Femur (tissue), 1 donor: ENCODE measurements around the gene PIGU.

Experiments used
- DNase-seq: peaks from one replicate; pipeline ENCODE4 v3.0.0-alpha.2; 2017

Gene PIGU

GRCh38 chr20:34575271-34575670, 101.6 kb downstream of the PIGU start:
- no peak for DNase-seq

DNA sequence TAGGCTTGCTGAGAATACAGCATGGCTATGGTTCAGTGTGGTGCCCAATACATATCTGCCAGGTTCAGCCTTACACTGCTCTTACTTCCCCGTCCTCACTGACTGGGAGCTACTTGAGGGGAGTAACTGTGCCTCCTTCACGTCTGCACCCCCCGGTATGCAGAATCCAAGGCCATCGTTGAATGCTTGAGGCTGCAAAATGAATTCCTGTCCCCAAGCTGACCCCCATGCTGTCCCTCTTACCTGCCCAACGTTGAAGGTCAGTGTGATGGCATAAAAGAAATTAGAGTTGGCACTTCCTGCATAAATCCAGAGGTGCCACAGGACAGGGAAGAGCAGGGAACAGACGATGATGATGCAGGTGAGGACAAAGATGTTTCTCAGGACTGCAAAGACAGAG, 102.0 kb downstream of the PIGU start:
- no peak for DNase-seq

GRCh38 chr20:34574426-34574825, 102.5 kb downstream of the PIGU start:
- no peak for DNase-seq

- DNase-seq = no peak
Measured at GRCh38 chr20:34573541-34574300, 103.2 kb downstream of the PIGU start.

DNA sequence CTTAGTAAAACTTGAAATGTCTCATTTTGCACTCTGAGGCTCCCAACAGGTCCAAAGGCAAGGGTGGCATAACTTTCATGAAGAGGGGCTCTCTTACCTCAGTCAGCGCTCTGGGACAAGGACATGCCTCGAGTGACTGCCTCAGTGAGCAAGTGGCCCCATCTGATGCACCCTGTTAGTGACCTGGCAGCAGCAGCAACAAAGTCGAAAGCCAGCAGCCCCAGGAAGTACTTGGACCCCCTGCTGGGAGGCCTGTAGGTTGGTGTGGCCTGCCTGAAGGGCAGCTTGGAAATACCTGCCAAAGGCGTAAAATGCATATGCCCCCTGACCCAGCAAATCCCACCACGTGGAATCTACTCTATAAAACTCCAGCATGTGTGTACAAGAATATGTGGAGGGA, 105.1 kb downstream of the PIGU start:
- no peak for DNase-seq

- no peak for DNase-seq
Measured at GRCh38 chr20:34570859-34571306, 106.0 kb downstream of the PIGU start.

GRCh38 chr20:34569598-34569997, 107.3 kb downstream of the PIGU start:
- no peak for DNase-seq

- no peak for DNase-seq
Measured at GRCh38 chr20:34567892-34568865, 108.7 kb downstream of the PIGU start.

DNA sequence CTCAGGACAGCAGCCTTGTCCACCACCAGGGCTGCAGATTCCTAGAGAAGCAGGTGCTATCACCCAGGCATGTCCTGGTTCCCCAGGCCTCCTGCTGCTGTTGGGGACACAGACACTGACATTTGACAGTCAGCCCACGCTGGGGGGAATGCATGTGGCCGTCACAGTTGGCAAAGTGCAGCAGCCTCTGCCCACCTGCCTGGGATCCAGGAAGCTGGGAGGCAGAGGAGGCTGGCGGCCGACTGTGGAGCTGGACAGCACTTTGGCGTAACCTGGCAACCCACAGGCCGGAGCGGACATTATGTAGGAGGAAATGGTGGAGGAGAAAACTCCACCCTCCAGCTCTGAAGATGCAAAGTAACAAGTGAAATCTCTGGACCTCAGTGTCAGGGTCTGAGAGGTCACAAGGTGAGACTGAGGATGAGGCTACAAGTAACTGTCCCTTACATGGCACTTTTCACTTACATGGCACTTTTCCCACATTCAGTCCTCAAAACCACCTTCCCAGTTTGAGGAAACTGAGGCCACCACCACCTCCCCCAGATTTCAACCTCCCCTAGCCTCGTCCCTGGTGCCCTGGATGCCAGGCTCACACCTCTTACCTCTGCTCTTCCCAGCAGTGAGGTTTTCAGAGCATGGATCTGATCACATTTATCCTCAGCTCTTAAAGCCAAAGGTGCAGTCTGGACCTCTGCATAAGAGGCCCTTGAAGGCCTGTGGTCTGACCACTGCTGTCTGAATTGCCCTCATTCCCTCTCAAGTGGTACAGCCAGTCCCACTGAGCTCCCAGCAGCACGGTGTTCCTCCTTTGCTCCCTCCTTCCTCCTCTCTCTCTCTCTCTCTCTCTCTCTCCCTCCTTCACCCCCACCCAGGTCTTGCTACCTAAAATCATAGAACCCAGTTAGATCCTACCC, 109.7 kb downstream of the PIGU start:
- no peak for DNase-seq

- DNase-seq = no peak
Measured at GRCh38 chr20:34564833-34565232, 112.1 kb downstream of the PIGU start.

- DNase-seq = no peak
Measured at GRCh38 chr20:34562641-34563040, 114.3 kb downstream of the PIGU start.

DNA sequence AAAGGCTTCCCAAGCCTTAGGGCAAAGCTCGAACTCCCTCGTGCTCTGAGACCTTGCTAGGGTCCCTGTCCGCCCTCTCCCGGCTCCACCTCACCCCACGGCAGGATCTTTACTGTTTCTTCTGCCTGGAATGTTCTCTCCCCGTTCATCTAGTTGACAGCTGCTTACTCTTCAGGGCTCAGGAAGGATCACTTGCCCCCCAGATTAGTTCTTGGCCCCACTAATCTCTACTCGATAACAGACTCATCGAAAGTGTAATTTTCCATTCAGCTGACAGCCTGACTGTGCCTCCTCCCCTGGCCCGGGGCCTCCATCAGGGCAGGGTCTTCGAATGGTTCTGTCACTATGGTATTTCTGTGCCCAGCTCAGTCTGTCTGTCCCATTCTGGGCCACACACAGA, 115.2 kb downstream of the PIGU start:
- DNase-seq = no peak

GRCh38 chr20:34560614-34561013, 116.3 kb downstream of the PIGU start:
- DNase-seq = no peak

- no peak for DNase-seq
Measured at GRCh38 chr20:34560141-34560523, 116.8 kb downstream of the PIGU start.

DNA sequence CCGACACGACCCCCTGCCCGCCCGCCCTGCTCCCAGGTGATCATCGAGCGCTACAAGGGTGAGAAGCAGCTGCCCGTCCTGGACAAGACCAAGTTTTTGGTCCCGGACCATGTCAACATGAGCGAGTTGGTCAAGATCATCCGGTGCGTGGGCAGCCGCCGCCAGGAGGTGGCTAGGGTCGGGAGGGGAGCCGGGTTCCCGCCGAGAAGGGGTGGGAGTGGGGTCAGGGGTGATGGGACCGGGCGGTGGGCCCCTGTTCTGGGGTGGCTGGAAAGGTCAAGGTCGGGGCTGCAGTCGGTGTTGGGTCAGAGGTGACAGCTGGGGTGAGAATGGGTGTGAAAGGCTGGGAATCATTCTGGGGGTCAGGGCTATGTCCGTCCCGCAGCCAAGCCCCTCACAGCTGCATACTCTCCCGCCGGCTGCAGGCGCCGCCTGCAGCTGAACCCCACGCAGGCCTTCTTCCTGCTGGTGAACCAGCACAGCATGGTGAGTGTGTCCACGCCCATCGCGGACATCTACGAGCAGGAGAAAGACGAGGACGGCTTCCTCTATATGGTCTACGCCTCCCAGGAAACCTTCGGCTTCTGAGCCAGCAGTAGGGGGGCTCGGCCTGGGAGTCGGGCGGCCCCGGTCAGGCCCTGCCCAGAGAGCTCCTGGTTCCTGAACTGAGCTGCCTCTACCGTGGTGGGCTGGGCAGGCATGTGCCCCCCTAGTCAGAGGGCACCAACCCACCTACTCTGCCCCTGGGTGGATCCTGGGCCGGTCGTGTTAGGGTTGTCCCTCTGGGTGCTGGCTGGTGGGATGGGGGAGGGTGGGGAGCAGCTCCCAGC, 117.4 kb downstream of the PIGU start:
- DNase-seq = peak; percentile 44

- DNase-seq = peak; percentile 96
Measured at GRCh38 chr20:34558320-34559218, 118.3 kb downstream of the PIGU start, which contains the start of gene MAP1LC3A. MAP1LC3A (plus strand) TSS chr20:34558718; CDS start chr20:34558869, 151 bp downstream.

GRCh38 chr20:34557936-34558319, 119.0 kb downstream of the PIGU start:
- DNase-seq = no peak

DNA sequence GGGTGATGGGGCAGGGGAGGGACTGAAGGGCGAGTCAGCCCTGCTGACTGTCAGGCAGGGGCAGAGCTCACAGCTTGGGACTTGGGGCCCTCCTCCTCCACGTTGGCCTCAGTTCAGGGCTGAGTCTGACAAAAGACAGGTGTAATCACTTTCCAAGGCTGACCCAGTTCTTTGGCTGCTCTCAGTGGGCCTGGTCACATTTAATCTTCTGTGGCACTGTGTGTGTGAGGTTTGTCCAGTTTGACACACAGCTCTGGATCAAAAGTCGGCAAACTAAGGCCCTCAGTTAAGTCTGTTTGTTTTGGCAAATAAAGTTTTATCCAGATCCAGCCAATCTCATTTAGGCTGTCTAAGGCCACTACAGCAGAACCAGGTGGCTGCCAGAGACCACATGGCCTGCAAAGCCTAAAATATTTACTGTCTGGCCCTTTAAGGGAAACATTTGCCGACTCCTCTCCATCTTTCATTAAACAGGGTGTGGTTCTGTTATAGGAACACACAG, 123.5 kb downstream of the PIGU start:
- DNase-seq = no peak

- DNase-seq = no peak
Measured at GRCh38 chr20:34552569-34552968, 124.3 kb downstream of the PIGU start.

DNA sequence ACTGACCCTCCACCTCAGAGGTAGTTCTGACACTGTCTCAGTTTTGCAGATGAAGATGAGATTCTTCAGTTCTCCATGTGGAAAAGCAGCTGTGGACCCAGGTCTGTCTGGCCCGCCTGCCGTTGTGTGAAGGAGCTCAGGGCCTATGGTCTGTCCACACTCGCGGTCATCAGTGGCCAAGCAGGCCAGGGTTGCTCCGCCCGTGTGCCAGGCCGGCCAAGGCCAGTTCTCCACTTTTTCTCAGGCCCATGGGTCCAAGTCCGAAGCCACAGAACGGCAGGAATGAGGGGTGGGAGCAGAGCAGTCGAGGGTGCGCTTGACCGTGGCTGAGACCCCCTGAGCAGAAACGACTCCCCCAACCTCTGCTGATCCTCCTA, 127.0 kb downstream of the PIGU start:
- no peak for DNase-seq
